GM10847 (cell line): ENCODE measurements around the gene SETD5.

ENCODE experiments used
- POLR2A ChIP-seq: IDR thresholded peaks from 2 replicates; pipeline ENCODE4 v1.6.1; 2011; ENCODE audit not compliant: insufficient read length; ENCODE audit errors: extremely low read depth

SETD5 gene

GRCh38 chr3:9455596-9456131, 58.2 kb downstream of the SETD5 start:
- no peak for TF ChIP-seq POLR2A

GRCh38 chr3:9467451-9467850, 70.0 kb downstream of the SETD5 start:
- TF ChIP-seq POLR2A = no peak

- no peak for TF ChIP-seq POLR2A
These were observed 71.0 kb downstream of the SETD5 start for GRCh38 chr3:9468460-9468859.

DNA sequence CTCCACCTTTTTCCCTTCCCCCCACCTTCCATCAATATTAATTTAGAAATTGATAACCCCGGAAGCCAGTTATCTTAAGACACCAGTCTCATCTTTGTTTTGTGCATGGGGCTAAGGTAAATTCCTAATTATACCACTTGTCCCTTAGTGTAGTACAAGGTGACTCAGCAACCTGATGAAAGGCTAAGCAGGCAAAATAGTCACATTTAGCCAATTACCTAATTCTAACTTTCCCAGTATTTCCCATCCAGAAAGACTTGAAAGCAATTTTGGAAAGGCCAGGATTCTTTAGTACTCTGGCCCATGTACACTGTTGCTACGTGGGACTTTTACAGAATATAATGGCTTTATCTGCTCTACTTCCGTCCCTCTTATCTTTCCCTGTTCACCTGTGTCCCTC, 72.6 kb downstream of the SETD5 start:
- TF ChIP-seq POLR2A = no peak

DNA sequence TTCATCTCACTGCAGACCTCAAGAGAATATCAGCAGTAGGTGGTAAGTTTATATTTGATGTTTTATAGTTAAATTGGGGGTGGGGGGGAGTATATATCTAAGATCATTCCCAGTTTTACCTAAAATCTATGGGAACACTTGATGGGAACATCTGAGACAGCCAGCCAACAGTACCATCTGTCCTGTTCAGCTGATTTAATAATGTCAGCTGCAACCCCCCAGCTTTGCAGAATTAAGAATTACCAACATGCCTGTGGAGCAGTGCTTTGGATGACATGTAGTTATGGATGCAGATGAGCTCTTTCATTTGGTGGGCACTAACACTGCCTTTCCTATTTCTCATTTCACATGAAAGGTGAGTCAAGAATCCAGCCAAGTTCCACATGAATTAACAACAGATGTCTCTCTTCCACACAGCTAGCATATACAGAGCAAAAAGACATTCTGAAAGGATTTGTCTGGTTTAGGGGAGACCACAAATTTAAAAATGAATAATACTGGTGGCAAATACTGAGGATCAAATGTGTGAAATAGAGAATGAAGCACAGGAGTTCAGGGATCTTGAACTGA, 76.2 kb downstream of the SETD5 start:
- TF ChIP-seq POLR2A = no peak

DNA sequence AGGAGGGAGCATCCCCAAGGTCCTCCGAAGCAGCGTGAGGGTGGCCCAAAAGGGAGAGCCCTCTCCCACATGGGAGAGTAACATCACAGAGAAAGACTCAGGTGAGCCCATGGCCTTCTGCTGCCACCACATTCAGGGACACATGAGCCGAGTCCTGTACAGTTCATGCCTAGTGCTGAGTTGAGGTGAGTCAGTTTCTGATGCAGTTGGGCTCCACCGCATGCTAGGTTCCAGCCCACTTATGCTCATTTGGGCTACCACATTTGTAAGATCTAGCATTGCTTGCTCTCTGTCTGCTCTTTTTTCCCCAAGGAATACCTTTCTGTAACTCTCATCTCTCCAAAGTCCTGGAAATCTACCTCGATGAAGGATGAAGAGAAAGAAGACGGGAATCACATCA, 77.1 kb downstream of the SETD5 start:
- TF ChIP-seq POLR2A = no peak

DNA sequence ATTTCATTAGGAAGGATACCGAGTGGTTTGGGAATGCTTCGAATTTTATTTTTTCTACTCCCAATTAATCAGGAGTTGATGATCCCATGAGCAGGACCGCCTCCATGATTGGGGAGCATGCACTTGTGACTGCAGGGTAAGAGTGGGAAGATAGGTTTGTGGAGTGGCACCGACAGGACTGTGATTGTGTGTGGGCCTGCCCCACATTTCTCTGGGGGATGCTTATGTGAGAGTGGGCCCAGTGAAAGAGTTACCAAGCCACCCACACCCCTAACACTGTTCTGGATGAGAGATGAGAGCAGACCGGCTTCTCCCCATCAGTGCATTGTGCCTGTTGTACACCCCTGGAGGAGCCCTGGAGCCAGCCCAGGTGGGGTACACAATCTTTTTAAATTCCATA, 79.5 kb downstream of the SETD5 start:
- TF ChIP-seq POLR2A = no peak

GRCh38 chr3:9480265-9480664, 82.8 kb downstream of the SETD5 start:
- no peak for TF ChIP-seq POLR2A

DNA sequence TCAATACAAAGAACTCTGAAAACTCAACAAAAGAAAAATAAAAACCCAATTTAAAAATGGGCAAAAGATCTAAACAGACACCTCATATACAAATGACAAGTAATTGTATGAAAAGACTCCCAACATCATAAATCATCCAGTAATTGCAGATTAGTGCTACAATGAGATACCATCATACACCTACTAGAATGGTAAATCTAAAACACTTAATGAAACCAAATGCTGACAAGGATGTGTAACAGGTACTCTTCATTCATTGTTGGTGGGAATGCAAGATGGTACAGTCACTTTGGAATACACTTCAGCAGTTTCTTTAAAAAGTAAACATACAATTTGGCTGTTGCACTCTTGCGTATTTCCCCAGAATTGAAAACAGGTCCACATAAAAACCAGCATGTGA, 87.8 kb downstream of the SETD5 start:
- no peak for TF ChIP-seq POLR2A

DNA sequence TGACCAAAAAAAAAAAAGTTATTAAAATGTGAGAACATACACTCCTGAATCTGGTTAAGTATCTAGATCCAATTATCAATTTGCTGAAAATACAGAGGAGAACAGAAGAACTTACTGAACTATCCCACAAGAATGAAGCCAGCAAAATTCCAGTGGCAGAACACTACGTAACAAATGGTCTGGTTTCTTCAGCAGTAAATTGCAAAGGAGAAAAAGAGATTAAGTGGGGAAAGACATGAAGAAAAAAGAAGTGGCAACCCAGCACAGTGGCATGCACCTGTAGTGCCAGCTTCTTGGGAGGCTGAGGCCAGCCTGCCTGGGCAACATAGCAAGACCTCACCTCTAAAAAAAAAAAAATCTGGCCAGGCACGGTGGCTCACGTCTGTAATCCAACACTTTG, 94.1 kb downstream of the SETD5 start:
- TF ChIP-seq POLR2A = no peak

GRCh38 chr3:9496893-9497292, 99.5 kb downstream of the SETD5 start:
- no peak for TF ChIP-seq POLR2A

- no peak for TF ChIP-seq POLR2A
These were observed 100.6 kb downstream of the SETD5 start for GRCh38 chr3:9497821-9498565.

GRCh38 chr3:9498781-9499180, 101.4 kb downstream of the SETD5 start:
- no peak for TF ChIP-seq POLR2A

- TF ChIP-seq POLR2A = no peak
These were observed 102.2 kb downstream of the SETD5 start for GRCh38 chr3:9499455-9500107.

DNA sequence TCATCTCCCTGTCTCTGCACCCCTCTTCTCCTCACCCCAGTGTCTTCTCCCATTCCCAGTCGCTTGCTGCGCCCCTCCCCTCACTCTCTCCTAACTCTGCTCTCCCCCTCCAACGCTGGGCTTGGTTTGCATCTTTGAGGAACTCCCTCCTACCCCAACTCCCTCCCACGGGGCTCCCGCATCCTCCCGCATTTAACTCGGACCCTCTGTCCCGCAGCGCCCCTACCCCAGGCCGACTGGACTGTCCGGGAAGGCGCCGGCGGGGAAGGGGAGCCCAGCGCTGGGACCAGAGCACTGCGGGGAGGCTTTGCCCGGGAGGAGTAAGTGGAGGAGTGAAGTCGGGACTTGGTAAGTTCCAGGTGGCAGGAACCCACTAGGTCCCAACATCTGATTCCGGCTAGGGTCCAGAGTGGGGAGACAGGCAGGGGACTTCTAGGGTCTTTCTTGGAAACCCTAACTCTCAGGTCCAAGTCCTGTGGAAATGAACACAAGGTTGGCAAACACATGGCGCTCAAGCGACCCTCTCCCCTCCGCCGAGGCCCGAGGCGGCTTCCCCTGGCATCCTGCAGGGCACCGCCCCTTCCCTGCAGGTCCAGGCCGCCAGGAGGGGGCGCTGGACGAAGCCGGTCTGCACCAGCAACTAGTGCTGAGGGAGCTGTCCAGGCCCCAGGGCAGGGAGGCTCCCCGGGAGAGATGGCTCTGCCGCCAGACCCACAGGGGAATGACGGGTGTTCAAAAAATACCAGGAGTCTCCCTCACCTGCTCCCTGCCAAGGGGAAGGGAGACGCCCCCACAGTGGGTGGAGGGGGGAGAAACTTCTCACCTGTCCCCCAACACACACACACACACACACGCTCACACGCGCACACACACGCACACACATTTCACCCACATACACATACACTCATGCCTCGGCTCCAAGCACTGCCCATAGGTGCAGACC, 103.0 kb downstream of the SETD5 start:
- no peak for TF ChIP-seq POLR2A

DNA sequence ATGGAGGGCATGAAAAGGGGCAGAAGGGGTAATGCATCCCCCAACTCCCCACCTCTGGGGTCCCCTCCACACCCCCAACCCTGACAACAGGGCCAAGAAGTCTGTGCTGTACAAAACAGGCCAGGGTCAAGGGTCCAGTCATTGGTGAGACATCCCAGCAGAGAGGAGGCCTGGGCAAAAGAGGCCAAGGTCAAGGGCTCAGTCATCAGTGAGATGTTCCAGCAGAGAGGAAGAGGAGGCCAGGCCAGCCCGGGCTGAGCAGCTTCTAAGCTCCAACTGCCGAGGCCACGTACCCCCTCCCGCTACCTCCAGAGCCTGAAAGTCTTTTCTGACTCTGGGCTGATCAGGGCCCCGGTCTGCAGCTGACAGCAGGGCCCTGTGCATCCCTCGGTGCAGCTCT, 103.8 kb downstream of the SETD5 start:
- TF ChIP-seq POLR2A = no peak

DNA sequence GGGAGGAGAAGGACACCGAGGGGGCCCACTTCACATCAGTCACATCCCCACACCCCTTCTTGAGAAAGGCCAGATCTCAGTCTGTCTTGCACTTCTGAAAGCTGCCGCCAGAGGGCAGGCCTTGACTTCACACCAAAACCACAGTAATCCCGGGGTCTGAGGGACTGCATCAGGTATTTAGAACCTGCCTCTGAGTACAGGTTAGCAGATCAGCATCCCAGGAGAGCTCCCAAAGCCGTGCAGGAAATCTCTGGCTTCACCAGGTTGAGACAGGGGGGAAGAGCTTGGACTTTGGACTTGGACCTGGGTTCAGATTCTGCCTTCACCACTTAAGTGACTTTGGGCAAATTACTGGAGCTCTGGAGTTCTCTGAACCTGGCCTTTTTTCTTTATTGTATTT, 105.9 kb downstream of the SETD5 start:
- TF ChIP-seq POLR2A = no peak
